M059J (cell line): ENCODE data around the gene SEZ6. TPM values are rescaled to one million over a fixed set of nuclear protein-coding genes. Genes with fewer than 3 reads are reported as not detected.

Experiments used
- DNase-seq: peaks from one replicate; pipeline ENCODE4 v3.0.0-alpha.2; 2012; ENCODE audit warnings: low read depth
- total RNA-seq: library from RNA; depleted of rRNA; stranded (reverse); fragments of >200 nt; shearing (Covaris generic); gene quantifications from 2 replicates; pipeline ENCODE4 v1.2.3, GENCODE V29; 2014; rRNA removed

SEZ6 gene, protein sequence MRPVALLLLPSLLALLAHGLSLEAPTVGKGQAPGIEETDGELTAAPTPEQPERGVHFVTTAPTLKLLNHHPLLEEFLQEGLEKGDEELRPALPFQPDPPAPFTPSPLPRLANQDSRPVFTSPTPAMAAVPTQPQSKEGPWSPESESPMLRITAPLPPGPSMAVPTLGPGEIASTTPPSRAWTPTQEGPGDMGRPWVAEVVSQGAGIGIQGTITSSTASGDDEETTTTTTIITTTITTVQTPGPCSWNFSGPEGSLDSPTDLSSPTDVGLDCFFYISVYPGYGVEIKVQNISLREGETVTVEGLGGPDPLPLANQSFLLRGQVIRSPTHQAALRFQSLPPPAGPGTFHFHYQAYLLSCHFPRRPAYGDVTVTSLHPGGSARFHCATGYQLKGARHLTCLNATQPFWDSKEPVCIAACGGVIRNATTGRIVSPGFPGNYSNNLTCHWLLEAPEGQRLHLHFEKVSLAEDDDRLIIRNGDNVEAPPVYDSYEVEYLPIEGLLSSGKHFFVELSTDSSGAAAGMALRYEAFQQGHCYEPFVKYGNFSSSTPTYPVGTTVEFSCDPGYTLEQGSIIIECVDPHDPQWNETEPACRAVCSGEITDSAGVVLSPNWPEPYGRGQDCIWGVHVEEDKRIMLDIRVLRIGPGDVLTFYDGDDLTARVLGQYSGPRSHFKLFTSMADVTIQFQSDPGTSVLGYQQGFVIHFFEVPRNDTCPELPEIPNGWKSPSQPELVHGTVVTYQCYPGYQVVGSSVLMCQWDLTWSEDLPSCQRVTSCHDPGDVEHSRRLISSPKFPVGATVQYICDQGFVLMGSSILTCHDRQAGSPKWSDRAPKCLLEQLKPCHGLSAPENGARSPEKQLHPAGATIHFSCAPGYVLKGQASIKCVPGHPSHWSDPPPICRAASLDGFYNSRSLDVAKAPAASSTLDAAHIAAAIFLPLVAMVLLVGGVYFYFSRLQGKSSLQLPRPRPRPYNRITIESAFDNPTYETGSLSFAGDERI
- not detected in 2 replicates for total RNA-seq

DNA sequence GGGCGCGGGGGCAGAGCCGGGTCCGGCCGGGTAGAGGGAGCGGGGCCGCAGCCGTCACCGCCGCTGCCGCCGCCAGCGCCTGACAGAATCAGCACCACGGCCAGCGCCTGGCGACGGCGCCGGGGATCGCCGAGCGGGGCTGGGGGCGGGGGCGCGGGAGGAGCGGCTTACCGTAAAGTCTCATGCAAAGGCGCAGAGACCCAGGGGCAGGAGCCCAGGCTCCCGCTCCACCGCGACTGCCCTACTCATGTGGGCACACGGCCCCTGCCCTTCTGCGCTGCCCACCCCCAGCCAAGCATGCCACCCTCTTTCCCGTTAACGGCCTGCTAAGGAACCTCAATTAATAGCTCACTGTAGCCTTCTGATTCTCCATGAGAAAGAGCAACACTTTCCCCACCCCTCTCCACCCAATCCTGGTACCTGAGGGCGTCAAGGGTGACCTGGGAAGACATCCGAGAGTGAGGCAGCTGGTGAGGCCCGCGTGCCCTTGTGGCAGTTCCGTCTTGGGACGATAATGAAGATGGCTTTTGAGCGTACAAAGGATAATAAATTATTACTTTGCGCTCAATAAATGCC lies at the start of gene SEZ6:
SEZ6 (minus strand) TSS at position 98 of the 576 bp plus-strand sequence. CDS start 164 bp downstream, outside the sequence.
- DNase-seq: peak; percentile 53

DNA sequence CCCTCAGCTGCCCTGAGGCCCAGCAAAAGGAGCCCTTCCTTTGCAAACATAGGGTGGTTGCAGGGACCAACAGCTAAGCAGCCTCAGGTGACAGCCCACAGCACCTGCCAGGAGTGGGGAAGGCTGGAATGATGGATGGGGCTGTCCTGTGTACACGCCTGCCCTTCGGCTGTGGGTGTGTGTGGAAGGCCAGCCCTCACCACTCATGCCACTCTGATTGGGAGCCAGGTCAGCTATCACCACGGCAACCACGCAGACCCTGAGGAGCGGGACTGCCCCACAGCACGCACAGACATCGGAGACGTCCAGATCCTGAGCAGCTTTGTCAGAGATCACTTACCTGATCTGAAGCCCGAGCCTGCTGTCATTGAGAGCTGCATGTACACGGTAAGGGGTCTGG lies 49.0 kb upstream of the SEZ6 start:
- no peak for DNase-seq

GRCh38 chr17:29051731-29052130 lies 45.9 kb upstream of the SEZ6 start:
- DNase-seq: no peak

DNA sequence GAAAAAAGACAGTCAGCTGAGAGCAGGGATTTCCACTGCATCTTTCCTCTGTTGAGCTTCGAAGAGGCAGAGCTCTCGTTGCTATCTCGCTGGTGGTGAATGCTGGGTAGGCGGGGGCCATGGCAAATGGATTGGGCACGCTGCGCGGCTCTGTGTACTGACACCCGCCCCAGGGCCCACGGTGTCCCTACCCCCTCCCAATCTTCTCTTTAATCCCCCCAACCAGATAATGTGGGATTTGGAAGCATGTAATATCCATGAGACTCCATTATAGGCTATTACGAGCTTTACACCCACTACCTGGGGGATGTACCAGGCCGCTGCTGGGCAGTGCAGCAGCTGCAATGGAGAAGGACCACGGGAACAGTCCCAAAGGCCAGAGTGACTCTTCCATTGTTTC lies 45.4 kb upstream of the SEZ6 start:
- no peak for DNase-seq

DNA sequence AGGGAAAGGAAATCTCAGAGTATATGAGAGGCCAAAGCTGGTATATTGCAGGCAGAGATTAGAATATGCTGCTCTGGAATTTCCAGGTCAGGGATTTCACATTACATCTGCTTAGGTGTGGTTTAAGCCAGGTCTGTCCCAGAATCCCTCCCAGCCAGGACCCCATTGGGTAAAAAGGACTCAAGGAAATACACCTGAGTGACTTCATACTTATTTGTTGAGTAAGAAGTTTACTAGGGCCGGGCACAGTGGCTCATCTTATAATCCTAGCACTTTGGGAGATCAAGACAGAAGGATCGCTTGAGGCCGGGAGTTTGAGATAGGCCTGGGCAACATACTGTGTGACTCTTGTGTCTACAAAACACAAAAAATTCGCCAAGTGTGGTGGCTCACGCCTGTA lies 44.3 kb upstream of the SEZ6 start:
- DNase-seq: no peak

DNA sequence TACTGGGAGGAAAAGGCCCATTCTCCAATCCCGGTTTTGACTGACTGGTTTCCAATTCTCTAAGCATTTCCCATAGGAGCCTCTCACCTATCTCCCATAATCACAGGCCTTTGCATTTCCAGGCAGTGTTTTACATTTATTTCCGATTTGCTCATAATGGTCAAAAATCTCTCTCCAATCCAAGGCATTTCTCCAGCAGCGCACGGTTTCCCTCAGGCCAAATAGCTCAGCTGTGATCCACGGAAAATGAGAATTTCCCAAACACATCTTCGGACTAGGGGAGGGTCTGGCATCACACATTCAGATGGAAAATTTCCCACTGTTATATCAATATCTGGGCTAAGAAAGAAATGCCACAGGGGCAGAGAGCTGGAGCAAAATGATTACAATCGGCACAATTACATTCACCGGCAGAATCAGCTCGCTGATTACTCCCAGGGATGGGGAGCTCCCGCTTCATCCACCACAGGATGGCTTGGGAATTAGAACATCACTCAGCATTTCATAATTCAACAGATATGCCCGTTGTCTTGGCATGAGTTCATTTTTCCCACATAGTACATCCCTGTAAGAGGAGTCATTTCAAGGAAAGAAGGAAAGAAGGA lies 43.8 kb upstream of the SEZ6 start:
- no peak for DNase-seq

- DNase-seq: peak; percentile 65
These were observed 42.9 kb upstream of the SEZ6 start for GRCh38 chr17:29048440-29049368.

DNA sequence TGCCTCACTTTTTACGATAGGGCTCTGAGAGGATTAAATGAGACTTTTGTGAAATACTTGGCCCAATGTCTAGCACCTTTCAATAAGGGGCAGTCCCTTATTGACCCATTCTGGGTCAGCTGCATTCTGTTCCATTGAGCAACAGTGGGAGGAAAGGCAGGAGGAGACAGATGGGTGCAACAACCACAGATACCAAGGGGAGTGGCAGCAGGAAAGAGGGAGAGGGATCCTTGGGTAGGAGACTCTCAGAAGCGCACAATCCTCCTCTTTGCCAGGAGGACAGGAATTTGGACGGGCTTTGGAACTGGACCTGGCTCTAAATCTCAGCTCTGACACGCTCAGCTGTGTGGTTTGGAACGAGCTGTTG lies 40.6 kb upstream of the SEZ6 start:
- no peak for DNase-seq

GRCh38 chr17:29045734-29046472 lies 40.1 kb upstream of the SEZ6 start:
- DNase-seq: no peak

GRCh38 chr17:29045026-29045425 lies 39.2 kb upstream of the SEZ6 start:
- DNase-seq: no peak

DNA sequence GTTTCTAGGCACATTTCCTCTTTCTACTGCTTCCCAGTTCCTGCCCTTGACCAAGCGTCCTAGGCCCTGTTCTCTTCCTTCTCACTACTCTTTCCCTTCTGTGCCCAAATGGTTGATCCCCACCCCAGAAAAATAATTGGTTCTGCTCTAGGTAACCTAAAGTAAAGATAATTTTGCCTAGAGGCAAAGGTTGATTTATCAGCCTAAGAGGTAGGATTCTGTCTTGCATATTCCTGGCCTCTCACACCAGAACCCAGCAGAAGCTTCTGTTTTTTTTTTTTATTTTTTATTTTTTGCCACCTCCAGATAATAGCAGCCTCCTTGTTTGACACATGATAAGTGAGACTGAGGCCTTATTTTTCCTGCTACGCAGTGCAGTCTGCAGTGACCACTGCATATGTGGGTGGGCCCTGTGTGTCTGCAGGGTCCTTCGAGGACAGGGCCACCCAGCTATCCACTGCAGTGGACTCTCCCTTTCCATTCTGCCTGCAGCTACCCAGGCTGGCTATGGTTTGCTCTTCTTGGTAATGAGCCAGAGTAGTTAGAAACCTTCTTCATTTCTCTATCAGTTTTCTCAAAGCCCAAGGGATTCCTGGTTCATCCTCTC lies 37.8 kb upstream of the SEZ6 start:
- DNase-seq: no peak

DNA sequence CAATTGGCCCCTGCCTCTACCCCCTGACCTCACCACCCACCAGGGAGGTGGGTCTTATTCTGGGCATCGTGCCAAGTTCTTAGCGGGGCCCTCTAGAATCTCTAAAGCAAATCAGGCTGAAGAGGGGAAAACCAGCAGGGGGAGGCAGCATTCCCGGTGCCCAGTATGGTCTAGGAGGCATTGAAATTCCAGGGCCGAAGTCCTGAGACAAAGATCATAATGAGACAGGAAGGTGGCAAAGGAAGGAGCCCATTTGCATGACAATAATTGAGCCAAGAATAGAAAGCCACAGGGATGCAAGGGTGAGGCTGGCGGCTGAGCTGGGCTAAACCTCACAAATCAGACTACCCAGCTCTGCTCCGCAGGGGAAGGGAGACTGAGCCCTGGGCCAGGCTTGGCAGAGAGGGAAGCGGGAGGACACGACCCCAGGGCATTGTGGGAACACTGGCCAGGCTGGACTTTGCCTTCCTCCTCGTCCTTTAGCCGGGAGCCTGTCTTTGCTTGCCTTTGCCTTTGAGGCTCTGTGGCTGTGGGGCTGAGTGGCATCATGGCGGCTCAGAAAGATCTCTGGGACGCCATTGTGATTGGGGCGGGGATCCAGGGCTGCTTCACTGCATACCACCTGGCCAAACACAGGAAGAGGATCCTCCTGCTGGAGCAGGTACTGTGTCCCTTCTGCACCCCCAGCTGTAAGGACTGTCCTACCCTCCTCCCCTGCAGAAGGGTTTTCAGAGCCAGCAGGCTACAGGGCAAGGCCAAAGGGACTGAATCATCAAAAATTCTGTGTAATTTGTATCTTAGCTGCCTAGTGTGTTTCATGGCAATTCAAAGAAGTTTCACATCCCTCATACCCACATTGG lies 37.1 kb upstream of the SEZ6 start, which contains the start of gene PIPOX:
PIPOX (plus strand) TSS at position 463 of the 860 bp plus-strand sequence; CDS start at position 548, 85 bp downstream.
- peak; percentile 64 for DNase-seq

- DNase-seq: no peak
These were observed 36.3 kb upstream of the SEZ6 start for GRCh38 chr17:29042026-29042678.

- no peak for DNase-seq
These were observed 35.7 kb upstream of the SEZ6 start for GRCh38 chr17:29041571-29041970.

GRCh38 chr17:29041091-29041490 lies 35.3 kb upstream of the SEZ6 start:
- no peak for DNase-seq

GRCh38 chr17:29039764-29040598 lies 34.1 kb upstream of the SEZ6 start:
- peak; percentile 79 for DNase-seq
